Breast epithelium (tissue), 4 donors: ENCODE results near the gene TRA2B. TPM values are rescaled to one million over a fixed set of nuclear protein-coding genes. Genes with fewer than 3 reads are reported as not detected.

Experiments used
- DNase-seq, 2 donors: peaks; one replicate each; pipeline ENCODE4 v3.0.0-alpha.2; 2019; ENCODE audit warnings: low spot score in 2 of 2
- H3K27ac ChIP-seq, 2 donors: fragments of 200-600 bp; sonication (generic) in 1 of 2; one replicate each; pipeline ENCODE4 v1.5.1; 2016 to 2019; ENCODE audit warnings: mild to moderate bottlenecking in 1 of 2
- H3K27me3 ChIP-seq, 2 donors: fragments of 200-600 bp; sonication (generic) in 1 of 2; one replicate each; pipeline versions ENCODE4 v1.5.1 to v1.6.0; 2017 to 2019; ENCODE audit warnings: control low read depth in 1 of 2, mild to moderate bottlenecking in 1 of 2
- H3K36me3 ChIP-seq: fragments of 200-600 bp; one replicate; pipeline ENCODE4 v1.5.1; 2019
- H3K4me1 ChIP-seq, 2 donors: fragments of 200-600 bp; sonication (generic); one replicate each; pipeline ENCODE4 v1.5.1; 2016 to 2019; ENCODE audit warnings: control low read depth in 1 of 2
- H3K4me3 ChIP-seq, 3 donors: fragments of 200-600 bp; sonication (generic); 1 replicate in 2 of 3; 2 replicates in 1 of 3; pipeline ENCODE4 v1.5.1; 2016 to 2019; ENCODE audit warnings: mild to moderate bottlenecking in 3 of 3, moderate library complexity in 2 of 3
- H3K9me3 ChIP-seq, 2 donors: fragments of 200-600 bp; sonication (generic) in 1 of 2; one replicate each; pipeline ENCODE4 v1.5.1; 2016 to 2019; ENCODE audit warnings: control low read depth in 1 of 2
- POLR2A ChIP-seq: fragments of 450-650 bp; IDR thresholded peaks from one replicate; pipeline ENCODE4 v1.6.1; 2016; ENCODE audit warnings: antibody characterized with exemption, mild to moderate bottlenecking, moderate library complexity
- POLR2AphosphoS5 ChIP-seq, 3 donors: sonication (generic); formaldehyde crosslinking; IDR thresholded peaks; one replicate each; pipeline ENCODE4 v1.6.1; 2017; ENCODE audit warnings: antibody characterized with exemption in 3 of 3
- intact Hi-C: fragments of 100-400 bp; cut with DNase I; formaldehyde crosslinking; loops from one replicate; pipeline ENCODE4 v1.15.1; 2023; ENCODE audit warnings: low total_unique reads
- total RNA-seq, 3 donors: library from RNA; depleted of rRNA; stranded (reverse); fragments of >200 nt; gene quantifications; one replicate each; pipeline ENCODE4 v1.1.0, GENCODE V29; 2016
- TF ChIP-seq, protein P1 (sequence below), 3 donors: fragments of 450-650 bp; IDR thresholded peaks; one replicate each; pipeline ENCODE4 v1.5.1; 2016 to 2017; ENCODE audit warnings: antibody characterized with exemption in 3 of 3, mild to moderate bottlenecking in 3 of 3, moderate library complexity in 3 of 3

The TRA2B gene
- total RNA-seq, 3 donors from 2014 or later: 163 to 278 (median 179) TPM

DNA sequence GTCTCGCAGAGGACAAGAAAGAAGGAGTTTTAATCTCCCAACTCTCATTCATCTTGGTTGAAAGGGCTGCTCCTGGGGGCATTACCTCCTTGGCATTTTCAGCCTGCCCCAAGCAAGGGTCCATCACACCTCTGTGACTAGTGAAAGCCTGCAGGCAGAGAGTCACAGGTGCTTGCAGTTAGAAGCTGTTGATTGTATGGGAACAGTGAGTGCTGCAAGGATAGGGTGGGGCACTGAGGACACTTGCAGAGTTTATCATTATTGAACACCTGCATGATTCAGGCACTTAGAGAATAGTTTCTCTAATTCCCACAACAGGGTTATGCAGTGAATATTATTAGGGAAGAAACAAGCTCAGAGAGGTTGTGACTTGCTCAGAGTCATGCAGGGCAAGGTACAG is 71.3 kb downstream of the TRA2B start:
- H3K27me3 ChIP-seq: no peaks in the 10 kb centered on the region
- TF ChIP-seq POLR2AphosphoS5 (IDR thresholded peaks at IDR 0.05) (no peak), POLR2A (no peak)
- TF ChIP-seq, protein P1, sequence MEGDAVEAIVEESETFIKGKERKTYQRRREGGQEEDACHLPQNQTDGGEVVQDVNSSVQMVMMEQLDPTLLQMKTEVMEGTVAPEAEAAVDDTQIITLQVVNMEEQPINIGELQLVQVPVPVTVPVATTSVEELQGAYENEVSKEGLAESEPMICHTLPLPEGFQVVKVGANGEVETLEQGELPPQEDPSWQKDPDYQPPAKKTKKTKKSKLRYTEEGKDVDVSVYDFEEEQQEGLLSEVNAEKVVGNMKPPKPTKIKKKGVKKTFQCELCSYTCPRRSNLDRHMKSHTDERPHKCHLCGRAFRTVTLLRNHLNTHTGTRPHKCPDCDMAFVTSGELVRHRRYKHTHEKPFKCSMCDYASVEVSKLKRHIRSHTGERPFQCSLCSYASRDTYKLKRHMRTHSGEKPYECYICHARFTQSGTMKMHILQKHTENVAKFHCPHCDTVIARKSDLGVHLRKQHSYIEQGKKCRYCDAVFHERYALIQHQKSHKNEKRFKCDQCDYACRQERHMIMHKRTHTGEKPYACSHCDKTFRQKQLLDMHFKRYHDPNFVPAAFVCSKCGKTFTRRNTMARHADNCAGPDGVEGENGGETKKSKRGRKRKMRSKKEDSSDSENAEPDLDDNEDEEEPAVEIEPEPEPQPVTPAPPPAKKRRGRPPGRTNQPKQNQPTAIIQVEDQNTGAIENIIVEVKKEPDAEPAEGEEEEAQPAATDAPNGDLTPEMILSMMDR (IDR thresholded peaks at IDR 0.05): no peak
- intact Hi-C loops: no loop called here
- no peak for DNase-seq
- no peaks in the 10 kb centered on the region for H3K9me3 ChIP-seq
- H3K36me3 ChIP-seq: no peaks in the 10 kb centered on the region
- H3K27ac ChIP-seq: no peak overlapping the region
- H3K4me1 ChIP-seq: no peaks in the 10 kb centered on the region
- H3K4me3 ChIP-seq: no peak overlapping the region

Other genes starting within 250 kb of the TRA2B start
- gene IGF2BP2, start 113.0 kb downstream of the TRA2B start, total RNA-seq: 10 to 100 TPM in 2 of 3 donors, 1 to 10 TPM in 1; 4.9 to 27.5 (median 23.8) TPM
- 10 to 100 TPM in 2 of 3 donors, 1 to 10 TPM in 1; 9.1 to 19.0 (median 16.1) TPM for gene ETV5, start 171.1 kb upstream of the TRA2B start, total RNA-seq